Breast epithelium (tissue), 3 donors: ENCODE measurements around the gene MMP13.

ENCODE experiments used
- POLR2AphosphoS5 ChIP-seq, 3 donors: sonication (generic); formaldehyde crosslinking; IDR thresholded peaks; one replicate each; pipeline ENCODE4 v1.6.1; 2017; ENCODE audit warnings: antibody characterized with exemption in 3 of 3
- TF ChIP-seq, protein P1 (sequence below), 3 donors: fragments of 450-650 bp; IDR thresholded peaks; one replicate each; pipeline ENCODE4 v1.5.1; 2016 to 2017; ENCODE audit warnings: antibody characterized with exemption in 3 of 3, mild to moderate bottlenecking in 3 of 3, moderate library complexity in 3 of 3

GRCh38 chr11:102972853-102973252 lies 17.3 kb upstream of the MMP13 start:
- TF ChIP-seq, protein P1, sequence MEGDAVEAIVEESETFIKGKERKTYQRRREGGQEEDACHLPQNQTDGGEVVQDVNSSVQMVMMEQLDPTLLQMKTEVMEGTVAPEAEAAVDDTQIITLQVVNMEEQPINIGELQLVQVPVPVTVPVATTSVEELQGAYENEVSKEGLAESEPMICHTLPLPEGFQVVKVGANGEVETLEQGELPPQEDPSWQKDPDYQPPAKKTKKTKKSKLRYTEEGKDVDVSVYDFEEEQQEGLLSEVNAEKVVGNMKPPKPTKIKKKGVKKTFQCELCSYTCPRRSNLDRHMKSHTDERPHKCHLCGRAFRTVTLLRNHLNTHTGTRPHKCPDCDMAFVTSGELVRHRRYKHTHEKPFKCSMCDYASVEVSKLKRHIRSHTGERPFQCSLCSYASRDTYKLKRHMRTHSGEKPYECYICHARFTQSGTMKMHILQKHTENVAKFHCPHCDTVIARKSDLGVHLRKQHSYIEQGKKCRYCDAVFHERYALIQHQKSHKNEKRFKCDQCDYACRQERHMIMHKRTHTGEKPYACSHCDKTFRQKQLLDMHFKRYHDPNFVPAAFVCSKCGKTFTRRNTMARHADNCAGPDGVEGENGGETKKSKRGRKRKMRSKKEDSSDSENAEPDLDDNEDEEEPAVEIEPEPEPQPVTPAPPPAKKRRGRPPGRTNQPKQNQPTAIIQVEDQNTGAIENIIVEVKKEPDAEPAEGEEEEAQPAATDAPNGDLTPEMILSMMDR (IDR thresholded peaks at IDR 0.05) = no peak
- no peak for TF ChIP-seq POLR2AphosphoS5 (IDR thresholded peaks at IDR 0.05)
